AG09309 (cell line): ENCODE measurements around the gene CCDC187.

Source experiments
- DNase-seq: peaks from one replicate; pipeline ENCODE4 v3.0.0-alpha.2; 2010; ENCODE audit warnings: low read depth
- H3K4me3 ChIP-seq: 2 replicates; pipeline ENCODE4 v1.5.1; 2011; ENCODE audit warnings: mild to moderate bottlenecking, low read depth, low read length, moderate library complexity; ENCODE audit not compliant: control insufficient read depth
- TF ChIP-seq, protein P1 (sequence below): IDR thresholded peaks from 2 replicates; pipeline ENCODE4 v1.5.1; 2011; ENCODE audit warnings: mild to moderate bottlenecking, low read depth, low read length, inconsistent platforms; ENCODE audit not compliant: insufficient read depth, control insufficient read depth; ENCODE audit errors: missing control alignments

CCDC187 gene

DNA sequence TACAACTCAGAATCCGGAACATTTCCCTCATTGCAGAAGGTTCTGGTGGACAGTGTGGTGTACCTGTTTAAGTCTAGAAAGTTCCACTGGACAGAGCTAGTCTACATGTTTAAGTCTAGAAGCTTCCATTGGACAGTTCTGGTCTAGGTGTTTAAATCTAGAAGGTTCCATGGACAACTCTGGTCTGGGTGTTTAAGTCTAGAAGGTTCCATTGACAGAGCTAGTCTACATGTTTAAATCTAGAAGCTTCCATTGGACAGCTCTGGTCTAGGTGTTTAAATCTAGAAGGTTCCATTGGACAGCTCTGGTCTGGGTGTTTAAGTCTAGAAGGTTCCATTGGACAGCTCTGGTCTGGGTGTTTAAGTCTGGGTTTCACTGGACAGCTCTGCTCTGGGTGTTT is 25.0 kb downstream of the CCDC187 start:
- TF ChIP-seq, protein P1, sequence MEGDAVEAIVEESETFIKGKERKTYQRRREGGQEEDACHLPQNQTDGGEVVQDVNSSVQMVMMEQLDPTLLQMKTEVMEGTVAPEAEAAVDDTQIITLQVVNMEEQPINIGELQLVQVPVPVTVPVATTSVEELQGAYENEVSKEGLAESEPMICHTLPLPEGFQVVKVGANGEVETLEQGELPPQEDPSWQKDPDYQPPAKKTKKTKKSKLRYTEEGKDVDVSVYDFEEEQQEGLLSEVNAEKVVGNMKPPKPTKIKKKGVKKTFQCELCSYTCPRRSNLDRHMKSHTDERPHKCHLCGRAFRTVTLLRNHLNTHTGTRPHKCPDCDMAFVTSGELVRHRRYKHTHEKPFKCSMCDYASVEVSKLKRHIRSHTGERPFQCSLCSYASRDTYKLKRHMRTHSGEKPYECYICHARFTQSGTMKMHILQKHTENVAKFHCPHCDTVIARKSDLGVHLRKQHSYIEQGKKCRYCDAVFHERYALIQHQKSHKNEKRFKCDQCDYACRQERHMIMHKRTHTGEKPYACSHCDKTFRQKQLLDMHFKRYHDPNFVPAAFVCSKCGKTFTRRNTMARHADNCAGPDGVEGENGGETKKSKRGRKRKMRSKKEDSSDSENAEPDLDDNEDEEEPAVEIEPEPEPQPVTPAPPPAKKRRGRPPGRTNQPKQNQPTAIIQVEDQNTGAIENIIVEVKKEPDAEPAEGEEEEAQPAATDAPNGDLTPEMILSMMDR: no peak
- H3K4me3 ChIP-seq: no peak overlapping the region
- DNase-seq: no peak

DNA sequence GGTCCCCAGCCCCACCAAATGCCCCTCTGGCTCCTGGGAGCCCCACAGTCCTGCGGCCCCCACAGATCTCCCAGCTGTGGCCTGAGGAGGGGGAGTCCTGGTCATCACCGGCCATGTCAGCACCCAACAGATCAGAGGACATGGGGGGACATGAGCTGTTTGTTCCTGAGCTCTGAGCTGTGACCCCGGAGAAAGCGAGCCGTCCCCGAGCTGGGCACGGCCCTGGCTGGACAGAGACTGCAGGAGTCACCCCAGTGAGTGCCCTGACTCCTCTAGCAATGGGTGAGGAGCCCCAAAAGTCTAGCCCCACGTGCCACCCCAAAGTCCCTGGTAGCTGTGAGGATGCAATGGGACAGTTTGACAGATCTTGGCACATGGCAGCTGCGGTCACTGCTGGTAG is 25.7 kb downstream of the CCDC187 start:
- TF ChIP-seq, protein P1: no peak
- DNase-seq: no peak
- H3K4me3 ChIP-seq: no peak overlapping the region

DNA sequence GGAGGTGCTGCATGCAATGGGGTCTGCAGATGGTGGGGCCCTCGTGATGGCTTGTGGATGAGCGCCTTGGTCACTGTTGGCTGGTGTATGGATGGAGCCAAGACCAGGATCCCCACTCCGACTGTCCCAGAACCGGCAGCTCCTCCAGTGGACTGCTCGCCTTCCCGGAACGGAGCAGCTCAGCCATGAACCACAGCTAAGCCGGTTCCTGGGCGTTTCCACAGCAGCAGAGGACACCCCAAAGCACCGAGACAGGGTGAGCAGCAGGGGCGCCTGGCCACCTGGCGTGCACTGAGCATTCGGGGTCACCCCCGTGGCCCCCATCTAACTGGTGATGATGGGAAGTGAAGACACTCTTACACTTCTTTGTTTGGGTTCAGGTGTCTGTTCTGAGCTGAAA is 26.1 kb downstream of the CCDC187 start:
- TF ChIP-seq, protein P1: no peak
- DNase-seq: no peak
- H3K4me3 ChIP-seq: no peak overlapping the region

DNA sequence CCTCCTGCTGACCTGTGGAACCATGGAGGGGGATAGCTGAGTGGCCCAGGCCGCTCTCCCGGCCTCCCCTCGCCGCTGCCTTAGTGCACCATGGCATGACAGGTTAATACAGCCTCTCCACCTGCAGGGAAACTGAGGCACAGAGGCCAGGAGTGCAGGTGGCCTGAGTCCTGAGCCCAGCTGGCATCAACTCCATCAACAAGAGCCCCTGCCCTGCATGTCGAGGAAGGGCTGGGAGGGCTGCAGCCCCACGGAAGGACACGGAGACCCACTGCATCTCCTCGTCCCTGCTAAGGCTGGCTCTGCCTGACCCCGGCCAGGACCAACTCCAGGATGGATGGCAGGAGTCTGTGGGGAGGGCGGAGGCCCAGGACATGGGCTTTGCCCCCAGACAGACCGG is 27.2 kb downstream of the CCDC187 start:
- no peak for DNase-seq
- no peak overlapping the region for H3K4me3 ChIP-seq
- TF ChIP-seq, protein P1: no peak

DNA sequence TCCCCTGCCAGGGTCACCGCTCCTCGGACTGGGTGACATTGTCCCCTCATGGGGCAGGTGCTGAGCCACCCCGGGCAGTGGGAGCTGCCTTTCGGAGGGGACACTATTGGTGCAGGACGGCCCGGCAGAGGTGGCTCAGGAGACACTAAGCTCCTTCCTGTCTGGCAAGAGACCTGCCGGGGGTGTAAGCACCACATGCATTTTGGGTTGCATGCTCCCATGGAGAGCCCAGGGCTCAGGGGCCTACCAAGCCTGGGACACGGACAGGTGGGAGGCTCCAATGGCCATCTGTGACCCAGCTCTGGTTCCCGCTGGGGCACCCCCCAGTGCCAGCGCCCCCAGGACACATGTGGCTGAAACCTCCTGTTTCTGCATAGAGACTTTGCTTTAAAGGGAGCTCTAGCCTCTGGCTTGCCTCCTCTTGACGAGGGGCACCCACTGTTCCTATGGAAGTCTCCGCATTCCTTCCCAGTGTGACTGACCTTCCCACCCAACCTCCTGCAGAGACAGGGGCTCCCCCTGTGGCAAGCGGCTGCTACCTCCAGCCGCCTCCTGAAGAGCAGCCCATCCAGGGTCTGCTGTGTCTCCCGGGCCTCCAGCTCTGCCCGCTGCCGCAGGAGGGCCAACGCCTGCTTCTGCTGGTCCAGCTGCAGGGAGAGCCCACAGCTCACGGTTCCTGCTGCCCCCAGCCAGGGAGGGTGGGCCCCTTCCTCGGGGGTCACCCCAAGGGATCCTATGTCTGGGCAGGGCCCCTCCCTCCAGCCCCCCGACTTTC is 28.1 kb downstream of the CCDC187 start:
- no peak overlapping the region for H3K4me3 ChIP-seq
- TF ChIP-seq, protein P1: no peak
- no peak for DNase-seq

DNA sequence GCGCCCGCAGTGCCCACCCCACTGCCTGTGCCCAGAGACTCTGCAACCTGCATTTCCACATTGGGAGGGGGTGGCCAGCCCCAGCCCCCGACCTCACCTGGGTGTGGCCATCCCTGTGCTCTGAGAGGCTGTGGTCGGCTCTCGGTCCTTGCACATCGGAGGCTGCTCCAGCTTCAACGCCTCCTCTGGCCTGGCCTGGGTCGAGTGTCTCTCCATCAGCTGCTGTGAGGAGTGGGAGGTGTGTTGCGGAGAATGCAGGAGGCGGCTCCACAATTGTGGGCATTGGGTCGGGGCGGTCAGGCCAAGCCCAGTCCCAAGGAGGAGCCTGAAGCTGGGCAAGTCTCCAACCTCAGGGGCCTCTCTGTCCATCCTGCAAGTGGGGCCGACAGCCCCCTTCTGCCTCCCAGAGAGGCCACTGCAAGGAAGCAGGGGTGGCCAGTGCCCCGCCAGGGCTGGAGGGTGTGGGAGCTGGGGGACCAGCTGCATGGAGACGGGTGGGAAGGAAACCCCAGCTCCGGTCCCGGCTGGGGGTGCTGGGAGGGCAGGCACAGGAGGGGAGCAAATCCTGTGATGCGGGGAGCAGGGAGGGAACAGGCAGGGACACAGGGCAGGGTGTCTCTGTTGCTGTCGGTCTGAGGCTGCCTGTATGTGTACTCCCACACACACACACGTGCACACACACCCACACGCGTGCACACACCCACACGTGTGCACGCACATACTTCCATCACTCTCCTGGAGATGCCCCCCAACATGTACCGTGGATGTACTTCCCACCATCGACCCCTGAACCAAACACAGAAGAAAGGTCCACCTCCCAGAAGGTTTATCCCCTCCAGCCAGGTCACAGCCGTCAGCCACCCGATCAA is 28.9 kb downstream of the CCDC187 start:
- H3K4me3 ChIP-seq: no peak overlapping the region
- no peak for DNase-seq
- TF ChIP-seq, protein P1: no peak
